GM21529 (cell line): ENCODE measurements around the gene SETD1B.
"Not testable (repeated sequence)": the region's sequence is repeated elsewhere in the genome, so short reads cannot be mapped to it uniquely, and the experiment has no call there.

Source experiments
- ATAC-seq: cut with Tn5 transposase; IDR thresholded peaks from one replicate; pipeline ENCODE4 v1.9.1; 2021; ENCODE audit not compliant: unreplicated experiment

The SETD1B gene

DNA sequence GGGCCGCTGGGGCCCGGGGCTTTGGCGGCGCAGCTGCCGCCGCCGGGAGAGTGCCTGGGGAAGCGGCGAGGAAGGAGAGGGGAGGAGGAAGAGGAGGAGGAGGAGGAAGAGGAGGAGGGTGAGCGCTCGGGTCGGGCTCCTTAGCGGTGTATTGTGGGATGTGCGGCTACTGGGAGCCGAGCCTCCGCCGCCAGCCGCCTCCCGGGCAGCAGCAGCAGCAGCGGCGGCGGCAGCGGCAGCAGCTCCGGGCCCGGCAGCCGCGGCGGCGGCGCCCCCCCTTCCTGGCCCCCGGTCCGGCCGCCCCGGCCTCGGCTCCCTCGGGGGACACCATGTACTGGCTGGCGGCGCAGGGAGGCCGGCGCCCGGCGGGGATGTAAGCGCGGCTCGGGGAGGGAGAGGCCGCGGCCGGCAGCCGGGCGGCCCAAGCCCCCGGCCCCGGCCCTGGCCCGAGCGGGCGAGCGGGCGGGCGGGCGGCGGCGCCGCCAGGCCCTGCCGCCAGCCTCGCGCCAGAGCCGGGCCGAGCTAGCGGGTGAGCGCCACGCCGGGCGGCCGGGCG, at the start of gene SETD1B:
Gene SETD1B, plus strand, starts transcription at position 149 of the 556 bp plus-strand sequence. CDS start 729 bp downstream, outside the sequence.
- no peak for ATAC-seq

DNA sequence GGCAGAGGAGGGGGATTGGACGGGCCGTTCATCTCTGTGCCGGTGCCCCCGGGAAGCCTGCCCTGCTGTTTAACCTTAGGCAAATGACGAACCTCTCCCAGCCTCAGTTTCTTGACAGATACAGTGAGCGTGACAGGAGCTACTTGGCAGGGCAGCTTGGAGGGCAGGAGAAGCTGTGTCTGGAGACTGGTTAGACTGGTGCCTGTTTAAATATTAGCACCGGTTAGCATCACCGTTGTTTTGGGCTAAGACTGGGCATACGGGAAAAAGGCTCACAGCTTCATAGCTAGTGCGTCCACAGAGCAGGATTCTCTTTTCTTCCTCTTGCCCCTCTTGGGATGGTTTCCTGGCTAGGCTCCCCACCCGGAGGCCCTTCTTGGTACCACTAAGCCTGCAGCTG, 49.0 kb upstream of the SETD1B start:
- ATAC-seq = no peak

DNA sequence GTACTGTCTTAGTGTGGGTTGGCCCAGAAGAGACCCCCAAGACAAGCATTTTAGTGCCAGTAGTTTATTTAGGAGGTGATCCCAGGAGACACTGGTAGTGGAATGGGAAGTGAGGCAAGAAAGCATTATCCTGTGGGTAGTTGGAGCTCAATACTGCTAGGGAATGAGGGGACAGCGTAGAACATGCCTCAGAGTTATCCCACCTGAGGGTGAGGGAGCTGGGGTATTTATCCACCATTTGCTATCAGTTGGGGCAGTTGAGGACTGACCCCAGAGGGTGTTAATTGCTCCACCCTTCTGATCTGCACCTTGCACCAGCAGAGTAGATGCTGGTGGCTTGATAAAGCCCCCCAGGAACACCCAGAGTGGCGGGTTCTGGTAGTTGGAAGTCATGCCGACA, 48.2 kb upstream of the SETD1B start:
- no peak for ATAC-seq

DNA sequence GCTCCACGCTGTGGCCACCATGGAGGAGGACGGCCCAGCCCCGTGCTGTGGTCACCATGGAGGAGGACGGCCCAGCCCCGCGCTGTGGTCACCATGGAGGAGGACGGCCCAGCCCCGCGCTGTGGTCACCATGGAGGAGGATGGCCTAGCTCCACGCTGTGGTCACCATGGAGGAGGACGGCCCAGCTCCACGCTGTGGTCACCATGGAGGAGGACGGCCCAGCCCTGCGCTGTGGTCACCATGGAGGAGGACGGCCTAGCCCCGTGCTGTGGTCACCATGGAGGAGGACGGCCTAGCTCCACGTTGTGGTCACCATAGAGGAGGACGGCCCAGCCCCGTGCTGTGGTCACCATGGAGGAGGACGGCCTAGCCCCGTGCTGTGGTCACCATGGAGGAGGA, 45.3 kb upstream of the SETD1B start:
- not testable (repeated sequence) for ATAC-seq

DNA sequence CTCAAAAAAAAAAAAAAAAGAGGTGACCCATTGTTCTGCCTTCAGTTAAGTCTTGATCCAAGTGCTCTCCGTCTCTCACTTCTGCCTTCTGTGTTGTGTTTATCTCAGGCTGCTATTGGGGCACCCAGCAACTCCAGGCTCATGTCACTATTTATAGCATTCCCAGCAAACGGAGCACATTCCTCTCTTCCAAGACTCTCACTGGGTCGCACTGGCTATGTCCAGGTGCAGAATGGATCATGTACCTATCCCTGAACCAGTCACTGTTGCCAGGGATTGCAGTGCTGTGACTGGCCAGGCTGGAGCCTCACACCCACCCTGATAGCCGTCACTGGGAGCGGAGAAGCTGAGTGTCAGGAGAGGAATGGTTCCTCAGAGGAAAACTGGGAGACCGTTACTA, 41.5 kb upstream of the SETD1B start:
- ATAC-seq = no peak

DNA sequence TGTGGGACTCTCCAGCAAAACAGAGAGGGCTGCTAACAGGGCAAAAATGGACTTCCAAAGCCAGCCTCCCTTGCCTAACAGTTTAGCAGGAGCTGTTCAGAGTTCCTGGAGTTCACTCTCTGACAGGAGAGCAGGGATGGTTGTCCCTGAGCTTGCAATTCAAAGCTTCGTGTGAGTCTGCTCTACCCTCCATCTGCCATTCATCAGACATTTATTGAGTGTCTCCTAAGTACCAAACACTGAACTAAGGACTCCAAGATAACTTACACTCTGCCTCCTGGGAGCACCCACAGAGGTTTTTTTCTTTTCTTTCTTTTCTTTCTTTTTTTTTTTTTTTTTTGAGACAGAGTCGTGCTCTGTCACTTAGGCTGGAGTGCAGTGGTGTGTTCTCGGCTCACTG, 39.0 kb upstream of the SETD1B start:
- ATAC-seq = no peak

DNA sequence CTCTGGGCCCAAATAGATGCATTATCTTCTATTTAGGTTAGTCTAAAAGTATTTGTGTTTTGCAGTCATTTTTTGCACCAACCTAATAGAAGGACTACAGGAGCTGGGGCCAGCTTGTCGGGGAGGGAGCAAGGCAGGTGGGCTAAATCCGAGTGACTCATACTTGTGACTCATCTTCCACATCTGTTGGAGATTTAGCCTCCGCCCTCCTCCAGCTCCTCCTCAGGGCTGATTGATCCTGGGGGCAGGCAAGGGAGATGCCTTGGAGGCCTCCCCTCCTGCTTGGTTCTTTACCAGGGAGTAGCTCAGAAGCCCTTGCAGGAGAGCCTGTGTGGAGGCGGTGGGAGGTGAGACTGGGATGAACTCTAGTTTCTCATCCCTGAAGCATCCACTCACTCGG, 38.2 kb upstream of the SETD1B start:
- ATAC-seq = no peak

DNA sequence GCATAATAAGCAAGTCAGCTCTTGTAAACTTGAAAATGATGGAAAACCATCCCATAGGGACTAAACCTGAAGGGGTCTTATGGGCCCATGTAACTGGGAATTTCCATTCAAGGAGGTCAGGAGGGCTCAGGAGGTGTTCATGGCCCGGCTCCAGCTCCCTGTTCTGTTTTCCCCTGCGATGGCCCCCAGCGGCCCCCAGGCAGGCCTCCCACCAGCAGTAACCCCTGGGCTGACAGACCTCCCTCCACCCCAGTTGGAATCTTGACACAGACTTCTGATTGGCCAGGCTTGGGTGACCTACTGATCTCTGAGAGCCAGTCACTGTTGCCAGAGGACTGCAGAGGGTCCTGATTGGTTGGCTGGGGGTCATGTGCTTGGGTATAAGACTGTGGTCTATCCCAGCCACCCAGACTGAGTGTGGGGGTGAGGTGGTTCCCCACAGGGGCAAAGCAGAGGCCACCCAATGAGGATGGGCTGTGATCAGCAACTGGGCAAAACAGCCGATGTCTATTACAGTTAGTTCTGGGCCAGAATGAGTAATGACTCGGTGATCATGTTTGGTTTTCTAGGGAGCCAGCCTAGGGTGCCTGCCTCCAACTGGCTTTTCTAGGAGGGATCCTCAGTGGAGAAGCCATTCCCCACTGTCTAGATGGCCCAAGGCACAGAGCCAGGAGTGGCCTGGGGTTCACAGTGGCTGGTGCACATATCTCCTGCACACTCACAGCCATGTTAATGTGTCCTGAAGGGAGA, 37.3 kb upstream of the SETD1B start:
- ATAC-seq = no peak

DNA sequence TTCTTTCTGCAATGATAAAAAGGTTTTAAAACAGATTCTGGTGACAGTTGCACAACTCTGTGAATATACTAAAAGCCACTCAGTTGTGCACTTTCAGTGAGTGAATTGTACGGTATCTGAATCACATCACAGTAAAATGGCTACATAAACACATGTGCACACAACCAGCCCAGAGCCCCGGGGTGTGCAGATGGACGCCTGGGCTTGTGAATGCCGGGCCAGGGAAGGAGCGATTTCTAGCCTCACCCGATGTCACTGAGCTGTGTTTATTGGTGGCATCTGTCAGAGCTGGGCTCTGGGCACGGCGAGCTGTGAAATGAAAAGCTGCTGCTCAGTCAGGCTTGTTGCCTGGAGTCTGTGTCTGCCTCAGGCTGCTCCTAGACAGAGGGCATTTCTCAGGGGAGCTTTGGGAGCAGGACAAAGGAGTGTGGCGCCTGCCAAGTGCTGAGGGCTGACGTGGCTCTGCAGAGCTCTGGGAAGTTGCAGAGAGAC, 36.2 kb upstream of the SETD1B start:
- ATAC-seq = no peak

DNA sequence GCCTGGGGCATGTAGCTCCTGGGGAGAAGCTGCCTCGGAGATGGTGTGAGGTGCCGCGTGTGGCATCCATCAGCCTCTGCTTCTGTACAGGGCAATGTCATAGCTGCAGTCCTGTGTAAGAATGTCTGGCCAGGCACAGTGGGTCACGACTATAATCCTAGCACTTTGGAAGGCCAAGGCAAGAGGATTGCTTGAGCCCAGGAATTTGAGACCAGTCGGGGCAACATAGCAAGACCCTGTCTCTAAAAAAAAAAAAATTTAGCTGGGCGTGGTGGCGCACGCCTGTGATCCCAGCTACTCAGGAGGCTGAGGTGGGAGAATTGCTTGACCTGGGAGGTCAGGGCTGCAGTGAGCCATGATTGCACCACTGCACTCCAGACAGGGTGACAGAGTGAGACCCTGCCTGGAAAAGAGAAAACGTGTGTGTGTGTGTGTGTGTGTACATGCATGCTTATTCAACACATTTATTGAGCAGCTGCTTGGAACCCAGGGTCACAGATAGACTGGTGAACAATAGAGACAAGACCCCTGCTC, 34.4 kb upstream of the SETD1B start:
- ATAC-seq = no peak

DNA sequence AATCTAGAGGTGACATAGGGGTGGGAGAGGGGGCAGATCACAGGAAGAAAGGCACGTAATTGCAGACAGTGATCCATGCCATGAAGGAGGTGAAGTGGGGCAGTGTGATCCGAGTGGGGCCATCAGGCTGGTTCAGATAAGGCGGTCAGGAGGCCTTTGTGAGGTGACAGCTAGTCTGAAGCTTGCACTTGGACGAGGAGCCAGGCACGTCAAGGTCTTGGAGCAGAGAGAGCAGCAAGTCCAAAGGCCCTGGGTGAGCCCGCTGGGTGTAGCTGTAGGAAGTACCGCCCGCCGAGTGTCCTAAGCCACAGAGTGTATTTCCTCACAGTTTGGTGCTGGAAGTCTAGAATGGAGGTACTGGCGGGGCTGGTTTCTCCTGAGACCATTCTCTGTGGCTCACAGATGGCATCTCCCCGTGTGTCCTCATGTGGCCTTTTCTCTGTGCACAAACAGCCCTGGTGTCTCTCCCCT, 33.9 kb upstream of the SETD1B start:
- ATAC-seq = no peak

DNA sequence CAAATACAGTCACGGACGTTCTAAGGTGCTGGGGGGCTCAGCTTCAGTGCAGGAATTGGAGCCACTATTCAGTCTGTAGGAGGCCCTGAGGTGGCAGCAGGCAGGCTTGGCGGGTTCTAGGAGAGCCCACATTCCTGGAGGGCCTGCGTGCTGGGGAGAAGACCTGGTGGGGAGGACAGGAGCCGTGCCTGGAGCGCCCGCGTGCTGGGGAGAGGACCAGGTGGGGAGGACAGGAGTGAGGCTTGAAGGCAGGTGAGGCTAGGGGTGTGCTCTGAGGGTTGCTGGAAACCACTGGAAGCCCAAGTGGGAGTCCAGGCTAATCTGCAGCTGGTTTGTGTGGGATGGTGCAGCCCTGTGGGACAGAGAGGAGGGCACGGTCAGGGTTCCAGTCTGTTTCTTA, 33.4 kb upstream of the SETD1B start:
- no peak for ATAC-seq

DNA sequence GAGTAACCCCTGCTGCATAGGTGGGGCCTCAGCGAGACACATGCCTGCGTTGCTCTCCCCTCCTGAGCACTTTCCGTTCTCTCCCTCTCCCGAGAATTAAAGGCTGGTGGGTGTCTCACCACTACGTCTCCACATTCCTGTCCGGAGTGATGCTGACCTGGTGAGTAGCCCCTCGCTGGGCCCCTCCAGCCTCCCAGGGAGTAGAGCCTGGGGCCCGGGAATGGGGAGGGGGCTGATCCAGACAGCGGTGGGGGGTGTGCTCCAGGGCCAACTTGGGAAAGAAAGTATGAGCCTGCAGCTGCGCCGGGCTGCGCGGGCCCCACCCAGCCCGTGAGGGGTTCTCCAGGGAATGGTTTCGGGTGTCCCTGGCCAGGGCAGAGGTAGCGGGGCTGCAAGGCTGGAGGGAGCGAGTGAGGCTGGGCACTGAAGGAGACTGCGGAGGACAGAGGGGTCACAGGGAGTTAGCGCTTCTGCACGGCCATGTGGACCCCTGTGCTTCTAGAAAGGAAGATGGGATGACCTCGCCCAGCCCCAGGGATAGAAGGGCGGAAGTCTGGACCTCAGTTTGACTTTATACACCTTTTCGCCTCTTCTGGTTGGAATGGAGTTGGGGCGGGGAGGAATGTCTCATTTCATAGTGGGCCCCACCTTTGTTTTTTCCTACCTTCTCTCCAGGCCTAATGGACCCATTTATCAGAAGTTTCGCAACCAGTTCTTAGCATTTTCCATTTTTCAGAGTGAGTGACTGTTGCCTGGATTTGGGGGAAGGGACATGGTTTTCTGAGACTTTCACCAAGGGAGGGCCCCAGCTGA, 32.8 kb upstream of the SETD1B start:
- ATAC-seq = no peak

DNA sequence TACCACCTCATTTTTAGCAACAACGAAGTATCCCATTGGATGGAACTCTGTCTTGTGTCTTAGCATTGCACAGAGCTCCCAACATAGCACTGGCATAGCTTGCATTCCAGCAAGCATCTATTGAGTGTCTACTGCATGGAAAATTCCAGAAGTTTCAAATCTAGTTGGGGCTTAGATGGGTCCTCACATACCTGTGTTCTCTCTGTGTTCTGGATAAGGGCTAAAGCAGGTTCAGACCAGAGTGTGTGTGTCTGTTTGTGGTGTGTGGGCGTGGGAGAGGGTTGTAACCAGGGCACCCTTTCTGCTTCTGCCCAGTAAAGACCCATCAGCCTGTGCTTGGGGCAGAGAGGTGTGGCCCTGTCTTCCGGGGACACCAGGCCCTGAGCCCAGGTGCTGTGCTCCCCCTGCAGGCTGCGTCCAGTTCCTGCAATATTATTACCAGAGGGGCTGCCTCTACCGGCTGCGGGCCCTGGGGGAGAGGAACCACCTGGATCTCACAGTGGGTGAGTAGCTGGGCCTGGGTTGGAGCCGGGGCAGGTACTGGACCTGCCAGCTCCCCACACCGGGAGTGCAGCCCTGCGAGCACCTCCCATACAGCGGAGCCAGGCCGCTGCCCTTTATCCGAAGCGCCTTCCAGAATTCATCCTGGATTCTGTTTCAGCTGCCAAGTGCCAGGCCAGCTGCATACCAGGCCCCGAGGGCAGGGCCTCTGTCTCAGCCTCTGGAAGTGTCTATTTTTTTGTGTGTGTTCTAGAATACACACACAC, 30.6 kb upstream of the SETD1B start:
- peak; percentile 83 for ATAC-seq

DNA sequence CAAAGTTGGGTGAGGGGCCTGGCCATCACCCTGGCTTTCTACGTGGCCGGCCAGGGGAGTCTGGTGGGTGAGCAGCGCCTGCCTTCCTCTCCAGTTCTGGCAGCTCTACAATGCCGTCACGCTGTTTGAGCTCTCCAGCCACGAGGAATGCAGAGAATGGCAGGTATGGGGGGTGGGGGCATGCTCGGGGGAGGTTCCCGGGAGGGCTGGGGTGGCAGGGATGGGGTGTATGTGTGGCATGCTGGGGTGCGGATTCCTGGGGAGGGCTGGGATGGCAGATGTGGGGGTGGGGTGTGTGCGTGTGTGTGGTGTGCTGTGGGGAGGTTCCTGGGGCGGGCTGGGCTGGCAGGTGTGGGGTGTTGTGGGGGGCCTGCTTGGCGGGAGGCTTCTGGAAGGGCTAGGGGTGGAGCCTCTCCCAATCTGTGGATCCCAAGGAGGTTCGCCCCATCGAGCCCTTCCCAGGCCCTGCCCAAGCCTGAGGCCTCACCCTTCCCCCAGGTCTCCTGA, 28.8 kb upstream of the SETD1B start:
- ATAC-seq = no peak

DNA sequence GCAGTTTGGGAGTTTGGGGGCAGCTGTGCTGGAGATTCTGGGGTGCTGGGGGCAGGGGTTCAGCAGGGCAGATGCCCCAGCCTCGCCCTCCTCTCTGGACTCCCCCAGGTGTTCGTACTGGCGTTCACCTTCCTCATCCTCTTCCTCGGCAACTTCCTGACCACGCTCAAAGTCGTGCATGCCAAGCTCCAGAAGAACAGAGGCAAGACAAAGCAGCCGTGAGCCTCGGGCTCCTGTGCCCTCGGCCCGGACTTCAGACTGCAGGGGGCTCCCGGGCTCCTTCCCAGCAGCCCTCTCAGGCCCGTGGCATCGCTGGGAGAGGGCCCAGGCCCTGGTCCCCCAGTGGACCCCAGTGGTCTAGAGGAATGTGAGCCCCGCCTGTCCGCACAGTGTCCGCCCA, 28.3 kb upstream of the SETD1B start:
- no peak for ATAC-seq

DNA sequence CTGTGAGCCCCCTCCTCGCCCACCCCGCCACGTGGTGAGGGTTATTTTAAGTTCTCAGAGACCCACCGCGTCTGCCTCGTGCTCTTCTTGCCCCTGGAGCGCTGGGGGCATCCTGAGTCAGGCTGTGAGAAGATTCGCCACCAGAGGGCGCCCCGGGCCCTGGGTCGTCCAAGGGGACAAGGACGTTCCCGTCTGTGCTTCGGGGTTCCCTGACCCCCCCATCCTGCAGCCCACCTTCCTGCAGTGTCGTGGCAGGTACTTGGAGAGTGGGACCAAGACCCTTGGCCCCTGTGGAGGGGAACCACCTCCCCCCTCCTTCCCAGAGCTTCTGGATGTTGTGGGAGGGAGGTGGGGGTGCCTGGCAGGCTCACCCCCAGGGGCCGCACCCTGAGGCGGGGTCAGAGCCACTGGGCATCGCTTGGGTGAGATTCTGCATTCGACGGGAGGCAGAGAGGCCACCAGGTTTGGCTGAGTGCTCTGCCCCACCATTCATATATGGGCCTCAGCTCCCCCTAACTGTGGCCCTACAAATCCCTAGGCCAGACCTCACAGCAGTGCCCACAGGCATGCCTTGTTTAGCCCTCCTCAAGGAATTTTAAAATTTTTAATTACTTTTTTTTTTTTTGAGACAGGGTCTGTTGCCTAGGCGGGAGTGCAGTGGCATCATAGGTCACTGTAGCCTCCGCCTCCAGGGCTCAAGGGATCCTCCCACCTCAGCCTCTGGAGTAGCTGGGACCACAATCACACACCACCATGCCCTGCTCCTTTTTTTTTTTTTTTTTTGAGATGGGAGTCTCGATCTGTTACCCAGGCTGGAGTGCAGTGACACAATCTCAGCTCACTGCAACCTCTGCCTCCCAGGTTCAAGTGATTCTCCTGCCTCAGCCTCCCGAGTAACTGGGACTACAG, 27.4 kb upstream of the SETD1B start:
- no peak for ATAC-seq

DNA sequence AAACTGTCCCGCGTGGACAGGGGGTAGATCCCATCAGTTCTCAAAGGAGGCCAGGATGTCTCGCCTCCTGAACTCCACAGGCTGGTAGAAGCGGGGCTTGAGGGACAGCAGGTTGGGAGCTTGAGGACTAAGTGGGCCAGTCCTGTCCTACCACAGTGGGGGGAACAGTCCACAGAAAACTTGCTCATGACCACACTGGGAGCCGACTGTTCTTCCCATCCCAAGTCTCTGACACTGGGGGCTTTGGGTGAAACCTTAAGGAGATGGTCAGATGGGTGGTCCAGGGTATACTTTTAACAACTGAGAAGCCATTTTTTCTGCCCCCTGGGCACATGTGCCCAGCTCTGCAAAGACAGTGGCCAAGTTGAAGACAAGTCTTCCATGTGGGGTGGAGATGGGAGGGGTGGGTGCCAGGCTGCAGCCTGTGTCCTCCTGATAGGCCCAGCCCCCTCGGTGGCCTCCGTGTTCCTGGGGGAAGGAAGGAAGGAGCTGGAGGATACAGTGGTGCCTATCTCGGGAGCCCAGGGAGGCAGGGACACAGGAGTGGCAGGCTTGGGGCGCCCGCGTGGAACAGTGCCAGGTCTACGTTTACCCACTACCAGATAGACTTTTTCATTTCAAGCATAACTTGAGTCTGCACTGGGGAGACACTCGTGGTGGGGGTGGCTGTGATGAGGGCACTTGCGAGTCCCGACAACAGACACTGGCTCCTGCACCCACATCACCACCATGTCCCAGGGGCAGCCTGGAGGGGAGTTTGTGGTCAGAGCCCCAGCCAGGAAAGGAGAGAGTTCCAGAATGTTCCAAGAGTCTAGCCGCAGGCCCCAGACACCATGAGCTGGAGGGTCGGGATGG, 25.0 kb upstream of the SETD1B start:
- ATAC-seq = no peak
